ENCODE results near the gene PRKN. TPM values are rescaled to one million over a fixed set of nuclear protein-coding genes. Genes with fewer than 3 reads are reported as not detected.

Gene PRKN
- total RNA-seq, 1 experiment from 2014 or later = 2.0 TPM

GRCh38 chr6:162373868-162374267, 353.7 kb downstream of the PRKN start:
- H2BK12ac ChIP-seq (ENCODE audit: insufficient read length, low read depth, low read length) = no peak overlapping the region
- no peak overlapping the region for H4K5ac ChIP-seq (ENCODE audit: insufficient read length, low read depth, low read length)
- Mint-ChIP-seq H3K9me3 (no peaks in the 10 kb centered on the region), H3K4me3 (no peak overlapping the region), H3K36me3 (ENCODE audit: insufficient read depth in 1 of 3, low read depth in 3 of 3) (peaks cover 0 to 2% (median 0%) of the 10 kb centered on the region in 3 experiments; a peak in 1 of 7 replicates), H3K27ac (no peak overlapping the region), H3K27me3 (ENCODE audit: low read depth) (no peaks in the 10 kb centered on the region), H3K4me1 (peaks cover 3 to 5% of the 10 kb centered on the region in 2 experiments; a peak in 3 of 4 replicates)
- no peak overlapping the region for H2AFZ ChIP-seq (ENCODE audit: low read length)
- no peak overlapping the region for H3K4ac ChIP-seq (ENCODE audit: low read depth, low read length)
- H2BK15ac ChIP-seq (ENCODE audit: low read depth, low read length) = no peak overlapping the region
- no CpG with 5 or more reads among the region's 2 CpGs for WGBS (ENCODE audit: extremely low coverage, insufficient read length, low lambda C conversion rate)
- H4K8ac ChIP-seq (replicated peaks; ENCODE audit: insufficient read length, low read depth, low read length) = no peak overlapping the region
- H3K79me2 ChIP-seq (ENCODE audit: insufficient read depth, low read length) = no peaks in the 10 kb centered on the region
- no peak overlapping the region for H3K56ac ChIP-seq (ENCODE audit: insufficient read length, low read depth, low read length)
- no peaks in the 10 kb centered on the region for H3K23me2 ChIP-seq (ENCODE audit: insufficient read length, low read depth, low read length, poor library complexity, severe bottlenecking)
- H4K91ac ChIP-seq (ENCODE audit: insufficient read length, low read depth, low read length) = no peak overlapping the region
- no peak overlapping the region for H3K14ac ChIP-seq (ENCODE audit: insufficient read depth, low read length)
- H2BK5ac ChIP-seq (ENCODE audit: insufficient read length, low read length) = no peak overlapping the region
- no peak overlapping the region for H3K27ac ChIP-seq (ENCODE audit: insufficient read length, low read depth, low read length)
- no peak overlapping the region for H3K9ac ChIP-seq (ENCODE audit: extremely low read depth, insufficient read length, low read length)
- no peak overlapping the region for H3K23ac ChIP-seq (ENCODE audit: insufficient read length, low read depth, low read length)
- no peaks in the 10 kb centered on the region for H3K4me1 ChIP-seq (ENCODE audit: insufficient read depth, low read length)
- no peak overlapping the region for H2BK20ac ChIP-seq (ENCODE audit: low read depth, low read length, poor library complexity, severe bottlenecking)
- DNase-seq = no peak
- H3K79me1 ChIP-seq (ENCODE audit: insufficient read depth, low read depth, low read length, poor library complexity, severe bottlenecking) = no peaks in the 10 kb centered on the region
- no peak for TF ChIP-seq CTCF (conservative IDR thresholded peaks at IDR 0.05)
- no peaks in the 10 kb centered on the region for H3K9me3 ChIP-seq (ENCODE audit: control insufficient read depth, low read depth, low read length)
- no peak overlapping the region for H3K18ac ChIP-seq (ENCODE audit: insufficient read length, low read depth, low read length)
- no peak overlapping the region for H2AK5ac ChIP-seq (ENCODE audit: insufficient read length, low read length)
- H3K27me3 ChIP-seq (ENCODE audit: insufficient read depth, low read length) = no peaks in the 10 kb centered on the region
- no peak overlapping the region for H3K4me2 ChIP-seq (ENCODE audit: insufficient read depth, insufficient read length, low read length)
- H2BK120ac ChIP-seq (ENCODE audit: low read depth, low read length, poor library complexity, severe bottlenecking) = no peak overlapping the region
- no peaks in the 10 kb centered on the region for H4K20me1 ChIP-seq (ENCODE audit: control insufficient read depth, insufficient read depth, insufficient read length)
- H3T11ph ChIP-seq (ENCODE audit: low read length) = no peak overlapping the region
